Lower leg skin (tissue), 3 donors: ENCODE data around the gene STT3A.

Experiments used
- CTCF ChIP-seq, 3 donors: fragments of 450-650 bp; IDR thresholded peaks; one replicate each; pipeline ENCODE4 v1.5.1; 2016; ENCODE audit warnings: antibody characterized with exemption in 3 of 3, mild to moderate bottlenecking in 3 of 3, moderate library complexity in 2 of 3
- POLR2A ChIP-seq, 2 donors: fragments of 450-650 bp; IDR thresholded peaks; one replicate each; pipeline ENCODE4 v1.6.1; 2016 to 2017; ENCODE audit warnings: antibody characterized with exemption in 2 of 2, mild to moderate bottlenecking in 1 of 2, moderate library complexity in 1 of 2

- no peak for TF ChIP-seq CTCF (IDR thresholded peaks at IDR 0.05)
- no peak for TF ChIP-seq POLR2A (IDR thresholded peaks at IDR 0.05)
Measured at GRCh38 chr11:125583496-125583895, 9.2 kb upstream of the STT3A start.
